HepG2 (cell line): ENCODE measurements around the gene HABP4. TPM values are rescaled to one million over a fixed set of nuclear protein-coding genes. Genes with fewer than 3 reads are reported as not detected.

ENCODE experiments used
- CEBPG ChIP-seq: IDR thresholded peaks from 2 replicates; pipeline ENCODE4 v1.6.1; 2016
- CEBPZ ChIP-seq: IDR thresholded peaks from 2 replicates; pipeline ENCODE4 v1.6.1; 2012; ENCODE audit warnings: low read length, improper control_type of control experiment
- DNMT1 ChIP-seq: sonication (generic); formaldehyde crosslinking; IDR thresholded peaks from 2 replicates; pipeline ENCODE4 v1.5.1; 2020; ENCODE audit warnings: mild to moderate bottlenecking, missing genetic modification reagents
- EP300 ChIP-seq, 3 experiments: sonication (generic) in 1 of 3; formaldehyde crosslinking in 1 of 3; IDR thresholded peaks; 2 replicates each; pipeline versions ENCODE4 v1.5.1 to v1.6.1; 2011 to 2020; ENCODE audit warnings: low read depth in 2 of 3, low read length in 2 of 3, borderline replicate concordance in 1 of 3, improper control_type of control experiment in 1 of 3, mild to moderate bottlenecking in 1 of 3, missing genetic modification reagents in 1 of 3, moderate library complexity in 1 of 3
- IKZF1 ChIP-seq: fragments of 450-650 bp; IDR thresholded peaks from 2 replicates; pipeline ENCODE4 v1.7.1; 2016
- LBX2 ChIP-seq: sonication (generic); formaldehyde crosslinking; IDR thresholded peaks from 2 replicates; pipeline ENCODE4 v1.5.0; 2020; ENCODE audit warnings: missing genetic modification reagents, mild to moderate bottlenecking, borderline replicate concordance
- LCORL ChIP-seq, 2 experiments: fragments of 450-650 bp in 1 of 2; sonication (generic) in 1 of 2; formaldehyde crosslinking in 1 of 2; IDR thresholded peaks; 2 replicates each; pipeline versions ENCODE4 v1.5.0 to v1.6.1; 2017 to 2020; ENCODE audit warnings: antibody characterized with exemption in 1 of 2, missing genetic modification reagents in 1 of 2
- MAF1 ChIP-seq: sonication (generic); formaldehyde crosslinking; IDR thresholded peaks from 2 replicates; pipeline ENCODE4 v1.5.0; 2020; ENCODE audit warnings: missing genetic modification reagents, borderline replicate concordance
- MBNL3 ChIP-seq: fragments of 250-450 bp; sonication (Bioruptor Pico); conservative IDR thresholded peaks from 2 replicates; pipeline ENCODE4 v1.8.0; 2022; ENCODE audit warnings: mild to moderate bottlenecking, inconsistent platforms
- PCBP2 ChIP-seq: fragments of 200-400 bp; formaldehyde crosslinking; optimal IDR thresholded peaks from 2 replicates; pipeline ENCODE3; 2018; ENCODE audit warnings: low read length, low read depth; ENCODE audit not compliant: poor library complexity, severe bottlenecking
- PRMT3 ChIP-seq: sonication (generic); formaldehyde crosslinking; IDR thresholded peaks from 2 replicates; pipeline ENCODE4 v1.8.1; 2022; ENCODE audit warnings: low read depth, mild to moderate bottlenecking, moderate library complexity, missing genetic modification reagents, borderline replicate concordance
- RBAK ChIP-seq: sonication (generic); formaldehyde crosslinking; IDR thresholded peaks from 2 replicates; pipeline ENCODE4 v1.5.1; 2020; ENCODE audit warnings: mild to moderate bottlenecking, missing genetic modification reagents
- SAP130 ChIP-seq: IDR thresholded peaks from 2 replicates; pipeline ENCODE4 v1.6.1; 2016; ENCODE audit warnings: low read depth
- SIX4 ChIP-seq: sonication (generic); formaldehyde crosslinking; IDR thresholded peaks from 2 replicates; pipeline ENCODE4 v1.4.0; 2020; ENCODE audit warnings: missing genetic modification reagents
- SMARCC2 ChIP-seq: fragments of 450-650 bp; IDR thresholded peaks from 2 replicates; pipeline ENCODE4 v1.6.1; 2017; ENCODE audit warnings: antibody characterized with exemption, mild to moderate bottlenecking
- SMC3 ChIP-seq: IDR thresholded peaks from 2 replicates; pipeline ENCODE4 v1.6.1; 2011; ENCODE audit warnings: low read length, improper control_type of control experiment
- SNRNP70 ChIP-seq: fragments of 200-400 bp; formaldehyde crosslinking; IDR thresholded peaks from 2 replicates; pipeline ENCODE4 v1.6.1; 2017; ENCODE audit warnings: mild to moderate bottlenecking, low read depth, low read length, moderate library complexity
- SP4 ChIP-seq: sonication (generic); formaldehyde crosslinking; IDR thresholded peaks from 2 replicates; pipeline ENCODE4 v1.8.1; 2023; ENCODE audit warnings: mild to moderate bottlenecking, missing genetic modification reagents
- UBTF ChIP-seq: sonication (generic); formaldehyde crosslinking; IDR thresholded peaks from 2 replicates; pipeline ENCODE4 v1.4.0; 2020; ENCODE audit warnings: mild to moderate bottlenecking, missing genetic modification reagents
- ZGPAT ChIP-seq: IDR thresholded peaks from 2 replicates; pipeline ENCODE4 v1.6.1; 2016; ENCODE audit warnings: mild to moderate bottlenecking
- ZNF205 ChIP-seq: IDR thresholded peaks from 2 replicates; pipeline ENCODE4 v1.6.1; 2018; ENCODE audit warnings: missing biosample characterization, missing genetic modification reagents
- ZNF564 ChIP-seq: sonication (generic); formaldehyde crosslinking; IDR thresholded peaks from 2 replicates; pipeline ENCODE4 v1.8.1; 2023; ENCODE audit warnings: mild to moderate bottlenecking, missing genetic modification reagents
- ZNF660 ChIP-seq: sonication (generic); formaldehyde crosslinking; IDR thresholded peaks from 2 replicates; pipeline ENCODE4 v1.5.1; 2020; ENCODE audit warnings: mild to moderate bottlenecking, low read depth, missing genetic modification reagents, borderline replicate concordance
- polyA plus RNA-seq, 8 experiments: library from polyadenylated mRNA; depleted of rRNA in 3 of 8; stranded (reverse) in 7 of 8; unstranded in 1 of 8; fragments of >200 nt; fragmentation: Illumina TruSeq in 4 of 8; extraction: Trizol in 4 of 8; gene quantifications; 2 replicates each; pipeline versions ENCODE4 v1.2.1 to v1.2.3, GENCODE V29; 2011 to 2016; ENCODE audit warnings: low read depth in 4 of 8, missing spikeins in 1 of 8, mixed read lengths in 1 of 8; ENCODE audit not compliant: insufficient read depth in 1 of 8
- total RNA-seq, 5 experiments: library from RNA; depleted of rRNA; stranded (reverse); fragments of >200 nt; fragmentation: Illumina TruSeq; extraction: Trizol; gene quantifications; 2 replicates each; pipeline ENCODE4 v1.2.3, GENCODE V29; 2016; ENCODE audit warnings: low read depth in 1 of 5

HABP4 gene
- total and polyA plus RNA-seq, 2 of the 13 experiments (the other 11 are each of a cell fraction or from before 2014, with no cell fraction given) = 14.3 to 26.6 TPM

GRCh38 chr9:96417051-96417586 is 32.9 kb upstream of the HABP4 start (continued):
- peak; percentile 81 for TF ChIP-seq SP4 (CRISPR knock-in tag)
- TF ChIP-seq EP300 (IDR thresholded peaks at IDR 0.05; ENCODE audit: low read depth in 2 of 2, low read length in 2 of 2) = peak in 1 of 2 experiments; percentile 43; a peak in 1 of 4 replicates
- TF ChIP-seq EP300 (CRISPR knock-in tag; IDR thresholded peaks at IDR 0.05; ENCODE audit: borderline replicate concordance) = no peak
- 0 out of 2 replicates have a peak, but pooled peaks have one; percentile 71 for TF ChIP-seq DNMT1 (CRISPR knock-in tag)
- TF ChIP-seq SMARCC2 = no peak
- TF ChIP-seq UBTF (CRISPR knock-in tag) = peak; percentile 95
- TF ChIP-seq SIX4 (CRISPR knock-in tag) = no peak
- TF ChIP-seq ZGPAT = peak; percentile 85; the same call in 1 of the 2 replicates
- no peak for TF ChIP-seq LCORL (IDR thresholded peaks at IDR 0.05)
- peak; percentile 79 for TF ChIP-seq LCORL (CRISPR knock-in tag; IDR thresholded peaks at IDR 0.05)
- no peak for TF ChIP-seq PCBP2
- TF ChIP-seq SAP130 = peak; percentile 98
- peak; percentile 44; the same call in 1 of the 2 replicates for TF ChIP-seq LBX2 (CRISPR knock-in tag)
- no peak; the same call in 1 of the 2 replicates for TF ChIP-seq ZNF205
- TF ChIP-seq PRMT3 (CRISPR knock-in tag) = peak; percentile 35; the same call in 1 of the 2 replicates
- no peak for TF ChIP-seq IKZF1
- TF ChIP-seq CEBPG (CRISPR knock-in tag) = no peak
- TF ChIP-seq SMC3 = no peak
- no peak for TF ChIP-seq RBAK (CRISPR knock-in tag)
- TF ChIP-seq SNRNP70 = no peak
- no peak for TF ChIP-seq CEBPZ
- 0 out of 2 replicates have a peak, but pooled peaks have one; percentile 22 for TF ChIP-seq ZNF564 (CRISPR knock-in tag)
- no peak for TF ChIP-seq MBNL3 (CRISPR knock-in tag)
- TF ChIP-seq ZNF660 (CRISPR knock-in tag) = 0 out of 2 replicates have a peak, but pooled peaks have one; percentile 37
- TF ChIP-seq MAF1 (CRISPR knock-in tag) = no peak
